GM18499 (cell line): ENCODE measurements around the gene FTO.
"Not testable (repeated sequence)": the region's sequence is repeated elsewhere in the genome, so short reads cannot be mapped to it uniquely, and the experiment has no call there.

ENCODE experiments used
- ATAC-seq: cut with Tn5 transposase; IDR thresholded peaks from one replicate; pipeline ENCODE4 v1.9.1; 2021; ENCODE audit warnings: moderate number of reproducible peaks; ENCODE audit not compliant: insufficient read depth, unreplicated experiment

The FTO gene

GRCh38 chr16:53890877-53891276, 186.9 kb downstream of the FTO start:
- not testable (repeated sequence) for ATAC-seq

GRCh38 chr16:53891409-53892139, 187.6 kb downstream of the FTO start:
- no peak for ATAC-seq

GRCh38 chr16:53892155-53892554, 188.2 kb downstream of the FTO start:
- no peak for ATAC-seq

GRCh38 chr16:53893731-53894435, 189.9 kb downstream of the FTO start:
- no peak for ATAC-seq

- no peak for ATAC-seq
Observed at GRCh38 chr16:53894686-53895085, 190.7 kb downstream of the FTO start.

GRCh38 chr16:53895433-53895832, 191.5 kb downstream of the FTO start:
- ATAC-seq: no peak

DNA sequence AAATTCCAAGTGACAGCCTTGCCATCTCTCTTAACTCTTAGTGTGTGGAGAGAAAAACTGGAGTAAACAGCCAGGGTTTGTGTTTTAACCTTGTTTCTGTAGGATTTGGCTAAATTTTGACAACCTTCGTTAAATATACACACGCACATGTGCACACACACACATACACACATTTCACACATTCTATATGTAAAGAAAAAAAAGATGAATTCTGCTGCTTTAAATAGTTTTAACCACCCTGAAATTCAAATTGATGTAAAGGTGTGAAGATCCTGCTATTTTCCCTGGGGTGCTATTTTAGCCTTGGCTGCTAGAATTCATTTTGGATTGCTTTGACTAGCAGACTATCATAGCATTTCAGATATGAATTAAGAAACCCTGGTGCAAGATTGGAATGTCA, 191.9 kb downstream of the FTO start:
- ATAC-seq: no peak

GRCh38 chr16:53896722-53897121, 192.8 kb downstream of the FTO start:
- no peak for ATAC-seq

DNA sequence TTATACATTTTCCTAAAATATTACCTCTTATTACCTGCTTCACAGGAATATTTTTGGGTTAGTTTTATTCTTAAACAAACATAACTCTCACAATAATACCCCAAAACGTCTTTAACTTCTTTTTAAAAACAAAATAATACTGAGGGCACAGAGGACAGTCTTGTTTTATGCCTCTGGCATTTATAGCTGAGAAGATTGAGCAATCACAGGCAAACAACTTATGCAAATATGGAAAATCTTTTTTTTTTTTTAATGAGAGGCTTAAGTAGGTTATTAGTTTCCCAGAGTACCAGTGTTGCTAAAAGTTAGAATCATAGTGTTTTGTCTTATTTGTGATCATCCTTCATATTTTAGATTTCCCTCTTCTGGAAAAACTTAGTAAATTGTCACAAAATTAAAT, 195.0 kb downstream of the FTO start:
- no peak for ATAC-seq

GRCh38 chr16:53899431-53899830, 195.5 kb downstream of the FTO start:
- no peak for ATAC-seq

DNA sequence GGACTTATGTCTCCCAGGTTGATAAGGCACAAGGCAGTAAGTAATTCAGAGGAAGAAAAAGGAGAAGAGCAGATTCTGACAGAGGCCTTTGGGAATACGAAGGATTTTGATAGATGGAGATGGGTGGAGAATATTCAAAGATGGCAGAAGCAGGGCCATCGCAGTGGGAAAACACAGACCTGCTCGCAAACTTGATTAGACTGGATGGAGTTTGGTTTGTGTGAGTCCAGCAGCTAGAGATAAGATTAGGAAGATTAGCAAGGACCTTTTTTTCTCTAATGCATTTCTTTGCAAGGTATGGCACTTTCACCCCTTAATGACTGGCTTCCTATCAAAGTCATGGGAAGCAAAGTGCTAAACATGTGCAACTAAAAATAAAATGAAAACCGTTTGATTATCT, 196.7 kb downstream of the FTO start:
- ATAC-seq: no peak

- no peak for ATAC-seq
Observed at GRCh38 chr16:53901408-53901807, 197.5 kb downstream of the FTO start.

DNA sequence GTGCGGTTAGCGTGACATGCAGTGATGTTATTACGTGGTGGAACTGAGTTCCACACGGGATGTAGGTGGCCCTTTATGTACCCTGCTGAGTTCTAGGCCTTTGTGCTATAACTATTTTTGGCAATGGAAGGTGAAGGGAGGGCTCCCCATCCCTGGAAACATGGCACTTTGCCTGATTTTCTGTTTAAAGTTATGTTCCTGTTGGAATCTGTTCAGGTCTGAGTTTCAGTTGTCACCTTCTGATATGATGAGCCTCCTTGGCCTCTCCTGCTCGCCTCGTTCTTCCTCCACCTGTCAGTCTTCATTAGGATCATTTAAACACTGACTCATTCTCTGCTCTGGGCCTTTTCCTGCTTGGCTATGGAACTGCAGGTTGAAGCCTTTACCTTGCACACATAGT, 200.6 kb downstream of the FTO start:
- no peak for ATAC-seq

GRCh38 chr16:53905028-53905427, 201.1 kb downstream of the FTO start:
- ATAC-seq: no peak

DNA sequence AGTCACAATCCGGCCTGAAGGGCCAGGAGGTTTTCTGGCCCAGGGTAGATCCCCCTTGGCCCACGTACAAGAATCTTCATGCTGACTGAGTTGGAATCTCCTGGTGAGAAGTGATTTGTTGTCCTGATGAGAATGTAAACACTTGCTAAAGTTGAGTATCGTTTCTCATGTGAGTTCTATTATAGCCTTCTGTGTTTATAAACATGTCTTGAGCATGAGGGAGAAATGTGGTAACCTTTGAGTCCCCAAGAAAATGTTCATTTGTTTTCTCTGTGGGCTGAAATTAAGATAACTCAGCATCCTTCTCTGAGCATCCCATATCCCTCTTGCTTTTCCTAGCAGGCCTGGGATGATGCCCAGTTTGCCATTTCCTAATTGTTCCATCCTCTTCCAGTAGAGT, 204.8 kb downstream of the FTO start:
- no peak for ATAC-seq

GRCh38 chr16:53910990-53911389, 207.0 kb downstream of the FTO start:
- no peak for ATAC-seq

- no peak for ATAC-seq
Observed at GRCh38 chr16:53911513-53911912, 207.6 kb downstream of the FTO start.

- ATAC-seq: no peak
Observed at GRCh38 chr16:53912155-53912554, 208.2 kb downstream of the FTO start.

GRCh38 chr16:53913099-53913870, 209.3 kb downstream of the FTO start:
- ATAC-seq: no peak

DNA sequence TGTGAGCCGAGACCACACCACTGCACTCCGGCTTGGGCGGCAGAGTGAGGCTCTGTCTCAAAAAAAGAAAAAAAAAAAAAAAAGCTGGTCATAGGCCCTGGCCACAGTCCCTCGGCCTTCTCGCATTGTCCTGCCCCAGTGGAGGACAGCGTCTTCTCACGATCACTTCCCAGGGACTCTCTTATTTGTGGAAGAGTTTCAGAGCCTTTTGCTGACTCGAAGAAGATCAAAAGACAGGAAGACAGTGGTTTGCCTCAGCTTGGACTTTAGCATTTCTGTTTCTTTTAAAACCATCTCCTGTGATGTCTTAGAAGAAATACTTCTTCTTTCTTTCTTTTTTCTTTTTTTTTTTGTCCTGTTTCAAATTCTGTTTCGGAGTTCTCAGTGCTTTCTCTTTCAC, 210.0 kb downstream of the FTO start:
- ATAC-seq: no peak

- ATAC-seq: no peak
Observed at GRCh38 chr16:53914736-53915135, 210.8 kb downstream of the FTO start.
